Mesothelial cell of epicardium (in vitro differentiated cells): Measurements from ENCODE around the gene FADS1. TPM values are rescaled to one million over a fixed set of nuclear protein-coding genes. Genes with fewer than 3 reads are reported as not detected.

Experiments
- DNase-seq, 2 experiments: peaks; one replicate each; pipeline ENCODE4 v3.0.0; 2021; ENCODE audit warnings: low spot score in 2 of 2; ENCODE audit not compliant: unreplicated experiment in 2 of 2
- H3K27ac Mint-ChIP-seq: 2 replicates; pipeline ENCODE4 v1.8.0; 2021; ENCODE audit warnings: mixed read lengths
- H3K27me3 Mint-ChIP-seq: 2 replicates; pipeline ENCODE4 v1.8.0; 2021; ENCODE audit warnings: low read depth, mixed read lengths
- H3K36me3 Mint-ChIP-seq: 2 replicates; pipeline ENCODE4 v1.8.0; 2021; ENCODE audit warnings: mixed read lengths
- H3K4me1 Mint-ChIP-seq: 2 replicates; pipeline ENCODE4 v1.8.0; 2021; ENCODE audit warnings: mixed read lengths
- H3K4me3 Mint-ChIP-seq: 2 replicates; pipeline ENCODE4 v1.8.0; 2021; ENCODE audit warnings: mild to moderate bottlenecking, moderate library complexity, mixed read lengths
- H3K9me3 Mint-ChIP-seq: 2 replicates; pipeline ENCODE4 v1.8.0; 2021; ENCODE audit warnings: mixed read lengths
- total RNA-seq: library from RNA; stranded (reverse); gene quantifications from 3 replicates; pipeline ENCODE4 v1.2.1, GENCODE V29; 2021
- TF ChIP-seq, protein P1 (sequence below): fragments of 200-600 bp; sonication (generic); IDR thresholded peaks from one replicate; pipeline ENCODE4 v1.5.0; 2021; ENCODE audit warnings: antibody characterized with exemption; ENCODE audit not compliant: unreplicated experiment

The FADS1 gene
- total RNA-seq, 1 donor from 2014 or later: 115 TPM

DNA sequence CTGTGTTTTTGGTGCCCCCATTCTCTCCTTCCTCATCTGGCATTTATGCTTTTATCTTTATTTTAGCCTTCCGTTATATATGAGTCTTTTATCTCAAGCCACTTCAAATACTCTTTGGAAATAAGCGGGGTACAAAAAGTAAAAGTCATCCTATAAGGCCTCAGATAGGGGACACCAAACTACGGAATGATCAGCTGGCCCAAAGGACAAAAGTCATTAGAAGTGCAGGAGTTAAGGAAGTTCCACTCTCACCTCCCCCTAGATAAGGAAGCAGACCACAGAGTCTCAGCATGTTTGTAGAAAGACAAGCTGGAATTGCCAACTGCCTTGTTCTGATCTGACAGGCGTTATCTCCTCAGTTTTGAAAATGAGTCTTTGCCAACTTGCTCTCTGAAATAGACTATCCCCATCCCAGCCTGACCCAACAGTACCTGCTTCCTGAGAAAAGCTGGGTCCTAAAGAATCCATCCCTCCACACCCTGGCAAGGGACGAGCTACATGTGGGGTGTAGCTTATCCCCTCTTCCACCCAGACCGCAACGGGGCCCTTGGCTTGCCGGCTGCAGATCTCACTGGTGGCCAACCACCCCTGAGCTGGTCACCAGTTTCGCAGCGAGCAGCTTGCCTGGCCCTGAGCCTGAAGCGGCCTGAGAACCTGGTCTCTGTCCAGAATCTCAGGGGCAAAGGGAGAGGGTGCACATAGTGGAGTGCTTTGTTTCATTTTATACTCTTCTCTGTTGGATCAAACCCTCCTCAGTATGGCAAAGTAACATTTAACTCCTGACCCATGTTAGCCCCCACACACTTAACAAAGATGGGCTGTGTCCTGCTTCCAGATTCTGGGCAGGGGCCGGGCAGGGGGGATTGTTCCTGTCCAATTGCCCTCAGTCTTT lies 25.1 kb upstream of the FADS1 start:
- Mint-ChIP-seq H3K4me3 (no peak overlapping the region), H3K27me3 (no peaks in the 10 kb centered on the region), H3K4me1 (no peaks in the 10 kb centered on the region), H3K36me3 (peaks cover 52% of the 10 kb centered on the region), H3K9me3 (peaks cover 4% of the 10 kb centered on the region), H3K27ac (no peak overlapping the region)
- TF ChIP-seq, protein P1, sequence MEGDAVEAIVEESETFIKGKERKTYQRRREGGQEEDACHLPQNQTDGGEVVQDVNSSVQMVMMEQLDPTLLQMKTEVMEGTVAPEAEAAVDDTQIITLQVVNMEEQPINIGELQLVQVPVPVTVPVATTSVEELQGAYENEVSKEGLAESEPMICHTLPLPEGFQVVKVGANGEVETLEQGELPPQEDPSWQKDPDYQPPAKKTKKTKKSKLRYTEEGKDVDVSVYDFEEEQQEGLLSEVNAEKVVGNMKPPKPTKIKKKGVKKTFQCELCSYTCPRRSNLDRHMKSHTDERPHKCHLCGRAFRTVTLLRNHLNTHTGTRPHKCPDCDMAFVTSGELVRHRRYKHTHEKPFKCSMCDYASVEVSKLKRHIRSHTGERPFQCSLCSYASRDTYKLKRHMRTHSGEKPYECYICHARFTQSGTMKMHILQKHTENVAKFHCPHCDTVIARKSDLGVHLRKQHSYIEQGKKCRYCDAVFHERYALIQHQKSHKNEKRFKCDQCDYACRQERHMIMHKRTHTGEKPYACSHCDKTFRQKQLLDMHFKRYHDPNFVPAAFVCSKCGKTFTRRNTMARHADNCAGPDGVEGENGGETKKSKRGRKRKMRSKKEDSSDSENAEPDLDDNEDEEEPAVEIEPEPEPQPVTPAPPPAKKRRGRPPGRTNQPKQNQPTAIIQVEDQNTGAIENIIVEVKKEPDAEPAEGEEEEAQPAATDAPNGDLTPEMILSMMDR: no peak
- DNase-seq: no peak

DNA sequence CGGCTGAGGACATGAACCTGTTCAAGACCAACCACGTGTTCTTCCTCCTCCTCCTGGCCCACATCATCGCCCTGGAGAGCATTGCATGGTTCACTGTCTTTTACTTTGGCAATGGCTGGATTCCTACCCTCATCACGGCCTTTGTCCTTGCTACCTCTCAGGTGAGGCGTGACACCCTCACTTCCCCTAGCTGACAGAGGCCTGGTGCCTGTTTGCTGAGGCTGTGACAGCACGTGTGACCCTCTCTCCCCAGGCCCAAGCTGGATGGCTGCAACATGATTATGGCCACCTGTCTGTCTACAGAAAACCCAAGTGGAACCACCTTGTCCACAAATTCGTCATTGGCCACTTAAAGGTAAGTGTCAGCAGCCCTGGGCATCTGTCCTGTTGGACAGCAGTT lies 23.6 kb upstream of the FADS1 start:
- H3K27me3 Mint-ChIP-seq: no peaks in the 10 kb centered on the region
- H3K27ac Mint-ChIP-seq: no peak overlapping the region
- no peak for DNase-seq
- peaks cover 4% of the 10 kb centered on the region for H3K4me1 Mint-ChIP-seq
- TF ChIP-seq, protein P1: no peak
- peaks cover 4% of the 10 kb centered on the region for H3K9me3 Mint-ChIP-seq
- H3K36me3 Mint-ChIP-seq: peaks cover 44% of the 10 kb centered on the region
- H3K4me3 Mint-ChIP-seq: no peak overlapping the region

DNA sequence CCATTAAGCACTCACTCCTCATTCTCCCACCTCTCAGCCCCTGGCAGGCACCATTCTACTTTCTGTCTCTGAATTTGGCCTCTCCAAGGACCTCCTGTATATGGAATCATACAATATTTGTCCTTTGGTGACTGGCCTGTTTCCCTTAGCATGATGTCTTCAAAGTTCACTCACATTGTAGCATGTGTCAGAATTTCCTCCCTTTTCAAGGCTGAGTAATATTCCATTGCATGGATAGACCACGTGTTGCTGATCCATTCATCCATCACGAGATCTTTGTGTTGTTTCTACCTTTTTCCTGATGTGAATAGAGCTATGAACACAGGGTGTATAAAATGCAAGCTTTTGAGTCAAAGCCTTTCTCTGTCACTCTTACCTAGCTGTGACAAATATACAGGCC lies 22.9 kb upstream of the FADS1 start:
- DNase-seq: no peak
- no peaks in the 10 kb centered on the region for H3K27me3 Mint-ChIP-seq
- H3K4me1 Mint-ChIP-seq: peaks cover 8% of the 10 kb centered on the region
- peaks cover 44% of the 10 kb centered on the region for H3K36me3 Mint-ChIP-seq
- peaks cover 4% of the 10 kb centered on the region for H3K9me3 Mint-ChIP-seq
- TF ChIP-seq, protein P1: no peak
- H3K4me3 Mint-ChIP-seq: no peak overlapping the region
- no peak overlapping the region for H3K27ac Mint-ChIP-seq

DNA sequence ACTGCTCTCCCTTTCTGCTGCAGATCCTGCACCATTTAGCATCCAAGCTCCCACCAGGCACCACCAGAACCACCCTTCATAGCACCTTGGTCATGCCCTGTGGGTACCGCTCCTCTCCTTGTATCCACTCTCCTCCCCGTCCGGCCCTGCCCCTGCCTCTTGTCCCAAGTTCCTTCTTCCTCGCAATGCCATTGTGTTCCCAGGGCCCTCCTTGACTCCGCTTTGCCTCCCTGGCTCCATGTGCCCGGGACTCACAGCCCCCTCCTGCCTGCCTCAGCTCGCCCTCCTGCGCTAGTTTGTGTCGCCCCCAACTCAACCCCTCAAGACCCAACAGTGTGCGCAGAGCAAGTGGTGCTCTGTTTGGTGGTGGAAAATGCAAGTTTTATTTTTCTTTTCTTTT lies 22.1 kb upstream of the FADS1 start:
- H3K4me1 Mint-ChIP-seq: peaks cover 15% of the 10 kb centered on the region
- no peak for DNase-seq
- TF ChIP-seq, protein P1: no peak
- H3K27me3 Mint-ChIP-seq: no peaks in the 10 kb centered on the region
- H3K27ac Mint-ChIP-seq: no peak overlapping the region
- H3K36me3 Mint-ChIP-seq: peaks cover 44% of the 10 kb centered on the region
- H3K9me3 Mint-ChIP-seq: peaks cover 4% of the 10 kb centered on the region
- H3K4me3 Mint-ChIP-seq: no peak overlapping the region

DNA sequence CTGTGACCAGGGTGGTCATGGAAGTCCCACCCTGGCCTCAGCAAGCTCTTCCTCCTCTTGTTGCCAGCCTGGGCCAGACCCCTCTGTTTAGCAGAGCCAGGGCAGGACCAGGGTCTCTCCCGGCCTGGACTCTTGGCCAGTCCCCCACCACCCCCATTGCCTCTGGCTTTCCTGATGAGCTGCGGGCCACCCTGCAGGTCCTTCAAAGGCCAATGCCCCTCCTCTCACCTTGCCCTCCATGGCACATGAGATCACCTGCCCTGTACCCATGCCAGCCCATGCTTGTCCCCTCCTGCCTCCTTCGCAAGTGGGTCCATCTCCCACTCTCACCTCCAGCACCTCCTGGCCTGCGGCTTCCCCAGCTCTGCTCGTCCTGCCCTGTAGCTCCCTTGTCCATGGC lies 21.7 kb upstream of the FADS1 start:
- Mint-ChIP-seq H3K27me3 (no peaks in the 10 kb centered on the region), H3K4me3 (no peak overlapping the region), H3K36me3 (peaks cover 44% of the 10 kb centered on the region), H3K4me1 (peaks cover 19% of the 10 kb centered on the region), H3K9me3 (peaks cover 4% of the 10 kb centered on the region), H3K27ac (no peak overlapping the region)
- TF ChIP-seq, protein P1: no peak
- DNase-seq: no peak
